Heart left ventricle (tissue), 13 donors: ENCODE results near the gene RIMS3.

ENCODE experiments used
- POLR2A ChIP-seq, 2 donors: fragments of 450-650 bp; IDR thresholded peaks; one replicate each; pipeline ENCODE4 v1.6.1; 2017; ENCODE audit warnings: antibody characterized with exemption in 2 of 2, mild to moderate bottlenecking in 2 of 2, moderate library complexity in 2 of 2
- TF ChIP-seq, protein P1 (sequence below), 12 donors: fragments of 200-600 bp; sonication (generic) in 4 of 12; IDR thresholded peaks; one replicate each; pipeline versions ENCODE4 v1.5.0 to v1.8.0; 2018 to 2022; ENCODE audit warnings: antibody characterized with exemption in 12 of 12, mild to moderate bottlenecking in 5 of 12
- donor health status: ischemic (EF 13 %, LVEDD 7.1; RV severe dilation, severe dysfunction).
- donor health status: DM: no; HTN: yes; CAD: no.
- donor health status: DM: no; HTN: no; CAD: no.
- donor health status: ischemic (EF 25% LVEDD 6.9; RV normal size, moderate dysfunction).
- donor health status: ischemic (EF 25% LVEDD 5.7; RV mildly dilated, moderate dysfunction).
- donor health status: ischemic (EF 35%, LVEDD 5.7; RV mildly dilated, moderate dysfunction).
- donor health status: nonischemic (EF 11% LVEDD 7.7; RV severe dilation, severe dysfunction).
- donor health status: DM: yes; HTN: yes; CAD: no.
- donor health status: PGD.
- donor health status: ischemic (EF 29% LVEDD 5.4; RV normal size, mild dysfunction).
- donor health status: nonischemic (EF 23%, LVEDD 6.1; RV moderate dilation, normal function).

DNA sequence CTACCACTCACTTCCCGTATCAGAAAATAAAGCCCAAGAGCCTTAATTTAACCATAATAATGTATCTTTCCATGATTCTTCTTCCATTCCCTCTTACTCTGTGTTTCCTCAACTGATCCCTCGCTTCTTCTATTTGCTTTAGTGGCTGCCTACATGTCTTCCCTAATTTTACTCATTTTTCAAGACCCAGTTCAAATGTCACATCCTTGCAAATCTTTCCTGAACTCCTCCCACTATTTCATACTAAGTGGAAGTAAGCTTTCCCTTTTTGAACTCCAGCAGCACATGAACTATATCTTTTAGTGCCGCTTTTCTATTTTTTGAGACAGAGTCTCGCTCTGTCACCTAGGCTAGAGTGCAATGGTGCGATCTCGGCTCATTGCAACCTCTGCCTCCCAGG, 22.2 kb upstream of the RIMS3 start:
- TF ChIP-seq, protein P1, sequence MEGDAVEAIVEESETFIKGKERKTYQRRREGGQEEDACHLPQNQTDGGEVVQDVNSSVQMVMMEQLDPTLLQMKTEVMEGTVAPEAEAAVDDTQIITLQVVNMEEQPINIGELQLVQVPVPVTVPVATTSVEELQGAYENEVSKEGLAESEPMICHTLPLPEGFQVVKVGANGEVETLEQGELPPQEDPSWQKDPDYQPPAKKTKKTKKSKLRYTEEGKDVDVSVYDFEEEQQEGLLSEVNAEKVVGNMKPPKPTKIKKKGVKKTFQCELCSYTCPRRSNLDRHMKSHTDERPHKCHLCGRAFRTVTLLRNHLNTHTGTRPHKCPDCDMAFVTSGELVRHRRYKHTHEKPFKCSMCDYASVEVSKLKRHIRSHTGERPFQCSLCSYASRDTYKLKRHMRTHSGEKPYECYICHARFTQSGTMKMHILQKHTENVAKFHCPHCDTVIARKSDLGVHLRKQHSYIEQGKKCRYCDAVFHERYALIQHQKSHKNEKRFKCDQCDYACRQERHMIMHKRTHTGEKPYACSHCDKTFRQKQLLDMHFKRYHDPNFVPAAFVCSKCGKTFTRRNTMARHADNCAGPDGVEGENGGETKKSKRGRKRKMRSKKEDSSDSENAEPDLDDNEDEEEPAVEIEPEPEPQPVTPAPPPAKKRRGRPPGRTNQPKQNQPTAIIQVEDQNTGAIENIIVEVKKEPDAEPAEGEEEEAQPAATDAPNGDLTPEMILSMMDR (IDR thresholded peaks at IDR 0.05) = no peak
- TF ChIP-seq POLR2A (IDR thresholded peaks at IDR 0.05) = no peak
